ENCODE measurements around the gene ZCCHC10.

ZCCHC10 gene

GRCh38 chr5:132953710-132954109 is 72.6 kb downstream of the ZCCHC10 start:
- Histone ChIP-seq H3K4me3 (ENCODE audit: extremely low read depth, insufficient read depth, low read length, poor library complexity, severe bottlenecking) (no peak overlapping the region), H3K9me3 (ENCODE audit: control insufficient read depth, low read length) (no peaks in the 10 kb centered on the region), H3K4me1 (ENCODE audit: control insufficient read depth, insufficient read depth, low read length, poor library complexity, severe bottlenecking) (no peaks in the 10 kb centered on the region), H3K36me3 (ENCODE audit: control insufficient read depth, insufficient read depth, low read length) (peaks cover 75% of the 10 kb centered on the region), H3K27ac (ENCODE audit: low read depth, low read length, severe bottlenecking) (no peak overlapping the region)
- 84 to 89% methylated on average over 6 of the region's 6 CpGs for WGBS, 2 experiments (ENCODE audit: insufficient coverage in 2 of 2)

- Histone ChIP-seq H3K4me1 (ENCODE audit: control insufficient read depth, insufficient read depth, low read length, poor library complexity, severe bottlenecking) (no peaks in the 10 kb centered on the region), H3K27ac (ENCODE audit: low read depth, low read length, severe bottlenecking) (no peak overlapping the region), H3K9me3 (ENCODE audit: control insufficient read depth, low read length) (no peaks in the 10 kb centered on the region), H3K4me3 (ENCODE audit: extremely low read depth, insufficient read depth, low read length, poor library complexity, severe bottlenecking) (no peak overlapping the region), H3K36me3 (ENCODE audit: control insufficient read depth, insufficient read depth, low read length) (peaks cover 68% of the 10 kb centered on the region)
- WGBS, 2 experiments (ENCODE audit: insufficient coverage in 2 of 2): 90 to 94% methylated on average over 2 of the region's 2 CpGs
Measured at GRCh38 chr5:132952829-132953228, 73.5 kb downstream of the ZCCHC10 start.

DNA sequence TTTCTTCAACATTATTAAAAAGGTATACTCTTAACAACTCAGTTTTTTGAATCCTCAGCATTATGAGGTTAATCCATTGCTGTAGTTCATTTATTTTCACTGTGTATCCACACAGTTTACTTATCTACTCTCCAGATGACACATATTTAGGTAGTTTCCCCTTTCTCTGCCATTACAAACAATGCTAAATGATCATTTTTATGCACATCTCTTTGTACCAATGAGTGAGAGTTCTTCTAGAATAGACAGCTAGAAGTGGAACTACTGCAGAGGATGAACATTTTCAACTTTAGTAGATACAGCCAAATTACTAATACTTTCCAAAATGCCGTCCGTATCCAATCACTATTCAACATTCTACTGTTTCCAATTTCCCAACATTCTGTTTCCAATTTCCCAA is 74.5 kb downstream of the ZCCHC10 start:
- H3K9me3 ChIP-seq (ENCODE audit: control insufficient read depth, low read length): no peaks in the 10 kb centered on the region
- H3K27ac ChIP-seq (ENCODE audit: low read depth, low read length, severe bottlenecking): no peak overlapping the region
- H3K36me3 ChIP-seq (ENCODE audit: control insufficient read depth, insufficient read depth, low read length): peaks cover 69% of the 10 kb centered on the region
- H3K4me3 ChIP-seq (ENCODE audit: extremely low read depth, insufficient read depth, low read length, poor library complexity, severe bottlenecking): no peak overlapping the region
- H3K4me1 ChIP-seq (ENCODE audit: control insufficient read depth, insufficient read depth, low read length, poor library complexity, severe bottlenecking): no peaks in the 10 kb centered on the region
- 88 to 100% methylated on average over 2 of the region's 2 CpGs for WGBS, 2 experiments (ENCODE audit: insufficient coverage in 2 of 2)

- H3K9me3 ChIP-seq (ENCODE audit: control insufficient read depth, low read length): no peaks in the 10 kb centered on the region
- no peak overlapping the region for H3K4me3 ChIP-seq (ENCODE audit: extremely low read depth, insufficient read depth, low read length, poor library complexity, severe bottlenecking)
- no peaks in the 10 kb centered on the region for H3K4me1 ChIP-seq (ENCODE audit: control insufficient read depth, insufficient read depth, low read length, poor library complexity, severe bottlenecking)
- H3K36me3 ChIP-seq (ENCODE audit: control insufficient read depth, insufficient read depth, low read length): peaks cover 47% of the 10 kb centered on the region
- no peak overlapping the region for H3K27ac ChIP-seq (ENCODE audit: low read depth, low read length, severe bottlenecking)
- 100% methylated on average over 2 of the region's 2 CpGs for WGBS, 2 experiments (ENCODE audit: insufficient coverage in 2 of 2)
Measured at GRCh38 chr5:132949136-132949535, 77.2 kb downstream of the ZCCHC10 start.

DNA sequence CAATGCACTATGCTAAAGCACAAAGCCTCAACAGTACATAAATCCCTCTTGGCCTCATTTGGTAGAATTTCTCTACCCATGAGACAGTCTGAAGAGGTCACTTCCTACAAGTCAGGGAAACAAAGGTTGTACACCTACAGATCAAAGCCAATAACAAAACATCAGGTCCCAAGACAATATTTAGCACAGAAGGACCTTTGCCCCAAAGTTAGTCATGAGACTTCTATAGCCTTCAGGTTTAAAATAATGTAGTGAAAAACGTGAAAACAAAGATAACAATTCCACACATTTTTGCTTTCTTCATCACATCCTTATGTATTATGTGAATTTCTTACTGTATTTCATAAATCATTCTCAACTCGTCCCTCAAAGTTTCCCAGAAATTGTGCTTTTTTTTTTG is 78.7 kb downstream of the ZCCHC10 start:
- Histone ChIP-seq H3K36me3 (ENCODE audit: control insufficient read depth, insufficient read depth, low read length) (peaks cover 45% of the 10 kb centered on the region), H3K9me3 (ENCODE audit: control insufficient read depth, low read length) (no peaks in the 10 kb centered on the region), H3K4me3 (ENCODE audit: extremely low read depth, insufficient read depth, low read length, poor library complexity, severe bottlenecking) (no peak overlapping the region), H3K4me1 (ENCODE audit: control insufficient read depth, insufficient read depth, low read length, poor library complexity, severe bottlenecking) (no peaks in the 10 kb centered on the region), H3K27ac (ENCODE audit: low read depth, low read length, severe bottlenecking) (no peak overlapping the region)
- WGBS, 2 experiments (ENCODE audit: insufficient coverage in 2 of 2): no CpG with 5 or more reads among the region's 2 CpGs

Data from mesodermal cell (in vitro differentiated cells).